ENCODE measurements around the gene OSBPL3. TPM values are rescaled to one million over a fixed set of nuclear protein-coding genes. Genes with fewer than 3 reads are reported as not detected.
A peak's percentile ranks its signal among the peaks of the same experiment; 100 is the strongest.

Gene OSBPL3
- total RNA-seq, 1 experiment from 2014 or later = 8.6 TPM

GRCh38 chr7:24917510-24918239, 62.3 kb downstream of the OSBPL3 start:
- H2BK120ac ChIP-seq (ENCODE audit: low read depth, low read length, poor library complexity, severe bottlenecking) = no peak overlapping the region
- no peak overlapping the region for H4K91ac ChIP-seq (ENCODE audit: insufficient read length, low read depth, low read length)
- no peaks in the 10 kb centered on the region for H3K27me3 Mint-ChIP-seq (ENCODE audit: low read depth)
- H3K27me3 ChIP-seq (ENCODE audit: insufficient read depth, low read length) = no peaks in the 10 kb centered on the region
- H3K9me3 Mint-ChIP-seq = no peaks in the 10 kb centered on the region
- no peak overlapping the region for H3K4me3 Mint-ChIP-seq
- no peaks in the 10 kb centered on the region for H3K79me2 ChIP-seq (ENCODE audit: insufficient read depth, low read length)
- no peak overlapping the region for H4K5ac ChIP-seq (ENCODE audit: insufficient read length, low read depth, low read length)
- no peak overlapping the region for H3K23ac ChIP-seq (ENCODE audit: insufficient read length, low read depth, low read length)
- peaks cover 4% of the 10 kb centered on the region; the same call in 1 of the 2 replicates for H3K4me1 ChIP-seq (ENCODE audit: insufficient read depth, low read length)
- H3K27ac Mint-ChIP-seq = peak overlapping the region in 1 of 3 experiments; percentile 17; a peak in 1 of 7 replicates
- no peaks in the 10 kb centered on the region for H3K23me2 ChIP-seq (ENCODE audit: insufficient read length, low read depth, low read length, poor library complexity, severe bottlenecking)
- no peak overlapping the region for H3K18ac ChIP-seq (ENCODE audit: insufficient read length, low read depth, low read length)
- H3K56ac ChIP-seq (ENCODE audit: insufficient read length, low read depth, low read length) = no peak overlapping the region
- H4K8ac ChIP-seq (replicated peaks; ENCODE audit: insufficient read length, low read depth, low read length) = no peak overlapping the region
- peaks cover 42% of the 10 kb centered on the region in 2 experiments for H3K4me1 Mint-ChIP-seq
- no peak overlapping the region for H3K14ac ChIP-seq (ENCODE audit: insufficient read depth, low read length)
- H4K20me1 ChIP-seq (ENCODE audit: control insufficient read depth, insufficient read depth, insufficient read length) = no peaks in the 10 kb centered on the region
- no peak overlapping the region for H3K4ac ChIP-seq (ENCODE audit: low read depth, low read length)
- no peak overlapping the region for H2BK5ac ChIP-seq (ENCODE audit: insufficient read length, low read length)
- H2BK20ac ChIP-seq (ENCODE audit: low read depth, low read length, poor library complexity, severe bottlenecking) = no peak overlapping the region
- no peak for TF ChIP-seq CTCF (conservative IDR thresholded peaks at IDR 0.05)
- no peak overlapping the region for H3K9ac ChIP-seq (ENCODE audit: extremely low read depth, insufficient read length, low read length)
- H3T11ph ChIP-seq (ENCODE audit: low read length) = no peak overlapping the region
- H2BK12ac ChIP-seq (ENCODE audit: insufficient read length, low read depth, low read length) = no peak overlapping the region
- H3K27ac ChIP-seq (ENCODE audit: insufficient read length, low read depth, low read length) = no peak overlapping the region
- no peaks in the 10 kb centered on the region for H3K36me3 Mint-ChIP-seq (ENCODE audit: insufficient read depth in 1 of 3, low read depth in 3 of 3)
- no peak overlapping the region for H2BK15ac ChIP-seq (ENCODE audit: low read depth, low read length)
- no CpG with 5 or more reads among the region's 3 CpGs for WGBS (ENCODE audit: extremely low coverage, insufficient read length, low lambda C conversion rate)
- no peak overlapping the region for H3K4me2 ChIP-seq (ENCODE audit: insufficient read depth, insufficient read length, low read length)
- no peak overlapping the region for H2AK5ac ChIP-seq (ENCODE audit: insufficient read length, low read length)
- DNase-seq = no peak
- no peaks in the 10 kb centered on the region for H3K79me1 ChIP-seq (ENCODE audit: insufficient read depth, low read depth, low read length, poor library complexity, severe bottlenecking)
- H2AFZ ChIP-seq (ENCODE audit: low read length) = no peak overlapping the region
- H3K9me3 ChIP-seq (ENCODE audit: control insufficient read depth, low read depth, low read length) = no peaks in the 10 kb centered on the region

Data from H9 (cell line).